Measurements from ENCODE around the gene CNOT4.
"Not testable (repeated sequence)": the region's sequence is repeated elsewhere in the genome, so short reads cannot be mapped to it uniquely, and the experiment has no call there.

CNOT4 gene

GRCh38 chr7:135327458-135327857, 182.4 kb downstream of the CNOT4 start:
- no peak for DNase-seq (ENCODE audit: low read depth in 3 of 3)

- DNase-seq (ENCODE audit: low read depth in 3 of 3): no peak
Measured at GRCh38 chr7:135326636-135327280, 183.1 kb downstream of the CNOT4 start.

GRCh38 chr7:135322571-135323340, 187.1 kb downstream of the CNOT4 start:
- DNase-seq (ENCODE audit: low read depth in 3 of 3): no peak

- no peak for DNase-seq (ENCODE audit: low read depth in 3 of 3)
Measured at GRCh38 chr7:135321556-135321955, 188.3 kb downstream of the CNOT4 start.

GRCh38 chr7:135320953-135321352, 188.9 kb downstream of the CNOT4 start:
- not testable (repeated sequence) for DNase-seq (ENCODE audit: low read depth in 3 of 3)

GRCh38 chr7:135320268-135320667, 189.6 kb downstream of the CNOT4 start:
- no peak for DNase-seq (ENCODE audit: low read depth in 3 of 3)

- no peak for DNase-seq (ENCODE audit: low read depth in 3 of 3)
Measured at GRCh38 chr7:135317676-135318325, 192.1 kb downstream of the CNOT4 start.

GRCh38 chr7:135316648-135317313, 193.1 kb downstream of the CNOT4 start:
- DNase-seq (ENCODE audit: low read depth in 3 of 3): no peak

GRCh38 chr7:135313971-135314370, 195.9 kb downstream of the CNOT4 start:
- no peak for DNase-seq (ENCODE audit: low read depth in 3 of 3)

Data from stimulated activated CD4-positive, alpha-beta T cell treated with anti-CD3 and anti-CD28 coated beads, TNF-alpha, amount 100 ng/mL, for 4 hours (primary cell).